Spleen (tissue), 7 donors: Measurements from ENCODE around the gene FAM219A.

Experiments
- POLR2A ChIP-seq, 3 donors: fragments of 450-650 bp; IDR thresholded peaks; one replicate each; pipeline ENCODE4 v1.5.1; 2017; ENCODE audit warnings: antibody characterized with exemption in 3 of 3, mild to moderate bottlenecking in 1 of 3
- TF ChIP-seq, protein P1 (sequence below), 11 experiments: fragments of 200-600 bp in 7 of 11; fragments of 450-650 bp in 4 of 11; sonication (generic) in 4 of 11; IDR thresholded peaks in 8 of 11; conservative IDR thresholded peaks in 3 of 11; 1 replicate in 7 of 11; 2 replicates in 4 of 11; pipeline versions ENCODE4 v1.4.0 to v1.8.0; 2016 to 2021; ENCODE audit warnings: antibody characterized with exemption in 11 of 11, inconsistent platforms in 4 of 11, mild to moderate bottlenecking in 1 of 11
- donor health status: DM: no; HTN: no; CAD: no; lungs with moderate emphysema.
- donor health status: DM: no; HTN: no; CAD: no.
- donor health status: DM: no; HTN: no; CAD: no.

GRCh38 chr9:34479431-34479866 is 21.1 kb upstream of the FAM219A start:
- TF ChIP-seq, protein P1, sequence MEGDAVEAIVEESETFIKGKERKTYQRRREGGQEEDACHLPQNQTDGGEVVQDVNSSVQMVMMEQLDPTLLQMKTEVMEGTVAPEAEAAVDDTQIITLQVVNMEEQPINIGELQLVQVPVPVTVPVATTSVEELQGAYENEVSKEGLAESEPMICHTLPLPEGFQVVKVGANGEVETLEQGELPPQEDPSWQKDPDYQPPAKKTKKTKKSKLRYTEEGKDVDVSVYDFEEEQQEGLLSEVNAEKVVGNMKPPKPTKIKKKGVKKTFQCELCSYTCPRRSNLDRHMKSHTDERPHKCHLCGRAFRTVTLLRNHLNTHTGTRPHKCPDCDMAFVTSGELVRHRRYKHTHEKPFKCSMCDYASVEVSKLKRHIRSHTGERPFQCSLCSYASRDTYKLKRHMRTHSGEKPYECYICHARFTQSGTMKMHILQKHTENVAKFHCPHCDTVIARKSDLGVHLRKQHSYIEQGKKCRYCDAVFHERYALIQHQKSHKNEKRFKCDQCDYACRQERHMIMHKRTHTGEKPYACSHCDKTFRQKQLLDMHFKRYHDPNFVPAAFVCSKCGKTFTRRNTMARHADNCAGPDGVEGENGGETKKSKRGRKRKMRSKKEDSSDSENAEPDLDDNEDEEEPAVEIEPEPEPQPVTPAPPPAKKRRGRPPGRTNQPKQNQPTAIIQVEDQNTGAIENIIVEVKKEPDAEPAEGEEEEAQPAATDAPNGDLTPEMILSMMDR (IDR thresholded peaks at IDR 0.05 in 8 of 11, conservative IDR thresholded peaks at IDR 0.05 in 3 of 11) = no peak
- no peak for TF ChIP-seq POLR2A (IDR thresholded peaks at IDR 0.05)
